ENCODE measurements around the gene ALOXE3. TPM values are rescaled to one million over a fixed set of nuclear protein-coding genes. Genes with fewer than 3 reads are reported as not detected.
A peak's percentile ranks its signal among the peaks of the same experiment; 100 is the strongest.

ALOXE3 gene
- polyA plus RNA-seq, 3 donors = not detected

DNA sequence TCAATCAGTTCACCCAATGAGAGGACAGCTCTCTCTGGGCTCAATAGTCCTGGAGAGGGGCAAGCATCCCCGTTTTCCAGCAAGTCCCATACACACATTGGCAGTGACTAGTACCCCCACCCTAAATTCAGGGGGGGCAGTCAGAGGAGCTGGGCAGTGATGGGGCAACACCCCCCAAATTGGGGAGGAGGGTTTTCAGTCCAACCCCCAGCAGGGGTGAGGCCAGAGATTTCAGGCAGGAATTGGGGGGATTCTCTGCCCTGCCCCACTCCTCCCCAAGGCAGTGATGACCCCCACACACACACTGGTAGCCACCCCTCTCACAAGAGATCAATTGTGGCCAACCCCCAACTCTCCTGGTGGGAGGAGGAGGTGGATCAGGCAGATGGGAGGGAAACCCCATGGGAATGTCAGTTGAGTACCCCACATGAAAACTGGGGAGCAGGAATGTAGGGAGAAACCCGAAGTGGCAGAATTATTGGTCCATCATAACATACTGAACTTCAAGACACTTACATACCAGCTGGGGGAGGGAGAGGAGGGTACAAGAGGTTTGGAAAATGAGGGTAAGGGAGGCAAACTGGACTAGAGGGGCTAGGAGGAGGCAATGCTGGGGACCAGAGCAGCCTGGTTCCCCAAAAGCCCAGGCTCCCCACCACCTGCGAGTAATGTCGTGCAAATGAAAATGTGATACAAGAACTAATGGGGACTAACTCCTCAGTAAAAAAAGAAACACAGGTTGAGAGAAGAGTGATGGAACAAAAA is 41.3 kb upstream of the ALOXE3 start:
- Mint-ChIP-seq H3K27me3 (ENCODE audit: low read depth in 3 of 3) (no peaks in the 10 kb centered on the region), H3K4me1 (peaks cover 54% of the 10 kb centered on the region), H3K4me3 (no peak overlapping the region), H3K36me3 (peaks cover 30% of the 10 kb centered on the region in 2 donors), H3K27ac (peak overlapping the region in 6 of 7 donors; percentile 53 to 88 (median 82)), H3K9me3 (peaks cover 0 to 2% (median 0%) of the 10 kb centered on the region in 7 donors)
- Histone ChIP-seq H3K27me3 (ENCODE audit: control insufficient read depth in 2 of 2, insufficient read depth in 2 of 2, low read length in 2 of 2) (no peaks in the 10 kb centered on the region), H3K36me3 (replicated peaks in 1 of 2; ENCODE audit: control insufficient read depth in 1 of 2, insufficient read depth in 2 of 2, low read length in 2 of 2) (peaks cover 19 to 26% of the 10 kb centered on the region in 2 donors), H3K79me2 (ENCODE audit: insufficient read depth, low read length) (peaks cover 37% of the 10 kb centered on the region), H3K4me1 (ENCODE audit: control insufficient read depth in 1 of 2, insufficient read depth in 2 of 2, low read length in 2 of 2) (peaks cover 63 to 88% of the 10 kb centered on the region in 2 donors), H3K4me2 (replicated peaks; ENCODE audit: extremely low read depth, low read length, poor library complexity, severe bottlenecking) (no peak overlapping the region), H3K9me3 (replicated peaks in 1 of 2; ENCODE audit: control insufficient read depth in 1 of 2, insufficient read depth in 1 of 2, low read length in 2 of 2) (no peaks in the 10 kb centered on the region), H3K27ac (ENCODE audit: low read depth in 1 of 2, low read length in 2 of 2) (peak overlapping the region; percentile 0 to 34), H3K9ac (ENCODE audit: insufficient read depth, low read length, poor library complexity, severe bottlenecking) (no peak overlapping the region), H4K20me1 (ENCODE audit: insufficient read depth, low read length) (peaks cover 14% of the 10 kb centered on the region), H2AFZ (ENCODE audit: insufficient read depth, low read depth, low read length, poor library complexity, severe bottlenecking) (no peak overlapping the region), H3K4me3 (replicated peaks in 1 of 3; ENCODE audit: low read depth in 2 of 3, low read length in 3 of 3) (no peak overlapping the region)
- DNase-seq = no peak
- no CpG with 5 or more reads among the region's 4 CpGs for WGBS (ENCODE audit: insufficient coverage)
- TF ChIP-seq, protein P1, sequence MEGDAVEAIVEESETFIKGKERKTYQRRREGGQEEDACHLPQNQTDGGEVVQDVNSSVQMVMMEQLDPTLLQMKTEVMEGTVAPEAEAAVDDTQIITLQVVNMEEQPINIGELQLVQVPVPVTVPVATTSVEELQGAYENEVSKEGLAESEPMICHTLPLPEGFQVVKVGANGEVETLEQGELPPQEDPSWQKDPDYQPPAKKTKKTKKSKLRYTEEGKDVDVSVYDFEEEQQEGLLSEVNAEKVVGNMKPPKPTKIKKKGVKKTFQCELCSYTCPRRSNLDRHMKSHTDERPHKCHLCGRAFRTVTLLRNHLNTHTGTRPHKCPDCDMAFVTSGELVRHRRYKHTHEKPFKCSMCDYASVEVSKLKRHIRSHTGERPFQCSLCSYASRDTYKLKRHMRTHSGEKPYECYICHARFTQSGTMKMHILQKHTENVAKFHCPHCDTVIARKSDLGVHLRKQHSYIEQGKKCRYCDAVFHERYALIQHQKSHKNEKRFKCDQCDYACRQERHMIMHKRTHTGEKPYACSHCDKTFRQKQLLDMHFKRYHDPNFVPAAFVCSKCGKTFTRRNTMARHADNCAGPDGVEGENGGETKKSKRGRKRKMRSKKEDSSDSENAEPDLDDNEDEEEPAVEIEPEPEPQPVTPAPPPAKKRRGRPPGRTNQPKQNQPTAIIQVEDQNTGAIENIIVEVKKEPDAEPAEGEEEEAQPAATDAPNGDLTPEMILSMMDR (IDR thresholded peaks at IDR 0.05) = no peak
- intact Hi-C loops (cut with micrococcal nuclease) = loop anchor here (2.0 to 10.0 kb wide), 5 partner anchors 21 to 325 kb away; partner anchors contain the start of genes HES7 (in 1 of the 2) and KDM6B (in 1 of the 2)

DNA sequence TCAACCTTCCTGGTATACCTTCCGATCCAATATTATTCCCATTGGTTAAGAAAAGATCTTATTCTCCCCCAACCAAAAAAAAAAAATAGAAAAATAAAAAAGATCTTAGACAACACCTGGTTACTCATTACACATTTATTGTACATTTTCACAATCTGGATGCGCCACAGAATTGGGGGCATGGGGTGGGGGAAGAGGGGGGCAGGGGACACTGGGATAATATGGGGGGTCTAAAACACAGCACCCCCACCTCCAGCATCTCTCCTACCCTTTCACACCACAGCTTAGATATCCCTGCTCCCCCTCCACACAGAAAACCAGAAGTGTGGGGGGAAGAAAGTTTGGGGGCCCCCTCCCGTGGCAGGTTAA is 40.7 kb upstream of the ALOXE3 start:
- peaks cover 19 to 26% of the 10 kb centered on the region in 2 donors for H3K36me3 ChIP-seq (replicated peaks in 1 of 2; ENCODE audit: control insufficient read depth in 1 of 2, insufficient read depth in 2 of 2, low read length in 2 of 2)
- no CpG with 5 or more reads among the region's 3 CpGs for WGBS (ENCODE audit: insufficient coverage)
- H3K4me1 ChIP-seq (ENCODE audit: control insufficient read depth in 1 of 2, insufficient read depth in 2 of 2, low read length in 2 of 2) = peaks cover 63 to 88% of the 10 kb centered on the region in 2 donors
- no peak overlapping the region for H3K4me3 ChIP-seq (replicated peaks in 1 of 3; ENCODE audit: low read depth in 2 of 3, low read length in 3 of 3)
- Mint-ChIP-seq H3K36me3 (peaks cover 31 to 32% of the 10 kb centered on the region in 2 donors), H3K27me3 (ENCODE audit: low read depth in 3 of 3) (no peaks in the 10 kb centered on the region), H3K9me3 (peaks cover 0 to 2% (median 0%) of the 10 kb centered on the region in 7 donors), H3K4me1 (peaks cover 48% of the 10 kb centered on the region), H3K4me3 (peak overlapping the region in 1 of 2 donors; percentile 74), H3K27ac (peak overlapping the region in 5 of 7 donors; percentile 41 to 96 (median 64))
- peaks cover 18% of the 10 kb centered on the region for H4K20me1 ChIP-seq (ENCODE audit: insufficient read depth, low read length)
- H3K9me3 ChIP-seq (replicated peaks in 1 of 2; ENCODE audit: control insufficient read depth in 1 of 2, insufficient read depth in 1 of 2, low read length in 2 of 2) = no peaks in the 10 kb centered on the region
- H3K9ac ChIP-seq (ENCODE audit: insufficient read depth, low read length, poor library complexity, severe bottlenecking) = no peak overlapping the region
- no peaks in the 10 kb centered on the region for H3K27me3 ChIP-seq (ENCODE audit: control insufficient read depth in 2 of 2, insufficient read depth in 2 of 2, low read length in 2 of 2)
- H3K27ac ChIP-seq (ENCODE audit: low read depth in 1 of 2, low read length in 2 of 2) = peak overlapping the region in 1 of 2 donors; percentile 34
- no peak overlapping the region for H3K4me2 ChIP-seq (replicated peaks; ENCODE audit: extremely low read depth, low read length, poor library complexity, severe bottlenecking)
- intact Hi-C loops (cut with micrococcal nuclease) = loop anchor here (2.0 to 10.0 kb wide), 4 partner anchors 20 to 324 kb away; partner anchors contain the start of genes HES7 (in 1 of the 2) and KDM6B (in 1 of the 2)
- no peak overlapping the region for H2AFZ ChIP-seq (ENCODE audit: insufficient read depth, low read depth, low read length, poor library complexity, severe bottlenecking)
- TF ChIP-seq, protein P1 (IDR thresholded peaks at IDR 0.05) = no peak
- H3K79me2 ChIP-seq (ENCODE audit: insufficient read depth, low read length) = peaks cover 37% of the 10 kb centered on the region
- no peak for DNase-seq
